AG09319 (cell line): ENCODE results near the gene TSPAN10.
"Not testable (repeated sequence)": the region's sequence is repeated elsewhere in the genome, so short reads cannot be mapped to it uniquely, and the experiment has no call there.

Source experiments
- DNase-seq: peaks from one replicate; pipeline ENCODE4 v3.0.0-alpha.2; 2010; ENCODE audit warnings: low read depth; ENCODE audit errors: extremely low read depth
- CTCF ChIP-seq: IDR thresholded peaks from 2 replicates; pipeline ENCODE4 v1.5.1; 2011; ENCODE audit warnings: low read depth, mild to moderate bottlenecking, inconsistent platforms, low read length, moderate library complexity

The TSPAN10 gene

GRCh38 chr17:81672954-81673353 is 36.0 kb downstream of the TSPAN10 start:
- DNase-seq, result no peak
- no peak for TF ChIP-seq CTCF

DNA sequence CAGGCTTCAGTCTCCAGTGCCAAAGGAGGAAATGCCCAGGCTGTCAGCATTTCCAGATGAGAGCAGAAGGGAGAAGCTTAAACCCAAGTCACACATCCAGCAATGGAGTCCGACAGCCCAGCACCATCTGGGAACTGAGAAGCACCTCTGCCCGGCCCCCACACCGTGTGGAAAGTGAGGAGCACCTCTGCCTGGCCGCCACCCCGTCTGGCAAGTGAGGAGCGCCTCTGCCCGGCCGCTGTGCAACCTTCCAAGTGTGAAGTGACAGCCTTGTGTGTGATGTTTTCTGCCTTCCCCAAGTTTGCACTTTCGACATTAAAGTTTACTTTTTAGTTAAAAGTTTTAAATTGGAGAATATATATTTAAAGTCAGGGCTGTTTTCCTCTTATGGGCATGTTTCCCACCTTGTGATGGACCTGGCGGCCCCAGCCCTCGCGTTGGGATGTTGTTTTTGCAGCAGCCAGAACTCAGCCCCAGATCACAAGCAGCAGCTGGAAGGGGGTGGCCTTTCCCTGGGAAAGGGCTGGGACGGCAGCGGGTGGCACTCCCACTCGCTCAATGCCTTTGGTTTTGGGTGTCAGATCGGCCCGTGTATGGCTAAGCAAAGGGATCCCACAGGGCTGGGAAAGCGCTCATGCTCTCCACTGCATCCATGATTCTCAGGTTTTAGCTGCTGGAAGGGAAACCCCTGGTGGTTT is 36.7 kb downstream of the TSPAN10 start:
- TF ChIP-seq CTCF, result no peak

GRCh38 chr17:81675515-81676221 is 38.7 kb downstream of the TSPAN10 start:
- not testable (repeated sequence) for DNase-seq
- peak; percentile 34 for TF ChIP-seq CTCF

More for the DNA sequence above, 36.7 kb downstream of the TSPAN10 start:
- DNase-seq, result no peak

DNA sequence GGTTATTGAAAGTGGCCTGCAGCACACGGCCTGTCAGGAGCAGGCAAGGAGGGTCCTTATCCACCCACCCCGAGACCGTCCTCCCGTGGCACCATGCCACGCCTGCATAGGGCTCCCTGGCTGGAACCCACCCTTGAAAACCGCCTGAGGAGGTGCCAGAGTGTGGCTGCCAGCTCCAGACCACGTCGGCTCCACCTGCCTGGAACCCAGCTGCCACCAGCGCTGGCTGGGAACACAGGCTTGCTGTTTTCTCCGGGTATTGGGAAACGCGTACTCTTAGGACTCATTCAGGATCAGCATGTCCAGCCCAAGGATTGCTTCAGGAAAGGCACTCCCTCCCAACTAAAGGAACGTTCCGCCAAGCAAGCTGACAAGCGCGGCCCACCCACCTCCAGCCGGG is 39.9 kb downstream of the TSPAN10 start:
- TF ChIP-seq CTCF, result no peak
- DNase-seq, result no peak

- TF ChIP-seq CTCF, result no peak
Measured at GRCh38 chr17:81680150-81680549, 43.2 kb downstream of the TSPAN10 start.

DNA sequence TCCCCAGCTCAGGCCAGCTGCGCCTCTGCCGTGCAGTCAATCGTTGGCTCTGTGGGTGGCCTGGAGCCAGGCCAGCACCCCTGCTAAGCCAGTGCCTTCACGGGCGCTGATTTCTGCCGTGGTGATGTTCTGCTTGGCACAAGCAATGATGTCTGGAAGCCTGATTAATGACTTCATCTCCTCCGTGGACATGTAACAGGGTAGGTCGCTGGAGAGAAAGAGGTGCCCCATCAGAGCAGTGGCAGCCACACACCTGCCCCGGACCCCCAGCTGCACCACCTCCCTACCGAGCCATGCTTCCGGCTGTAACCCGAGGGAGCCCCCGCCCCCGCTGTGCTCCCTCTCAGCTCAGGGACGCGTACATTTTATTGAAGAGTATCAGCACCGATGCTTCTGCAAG is 44.7 kb downstream of the TSPAN10 start:
- TF ChIP-seq CTCF, result no peak
- DNase-seq, result no peak

More at GRCh38 chr17:81680150-81680549, 43.2 kb downstream of the TSPAN10 start:
- no peak for DNase-seq

GRCh38 chr17:81682565-81683207 is 45.7 kb downstream of the TSPAN10 start:
- TF ChIP-seq CTCF, result no peak
- DNase-seq, result no peak
